ENCODE data around the gene NGFR. TPM values are rescaled to one million over a fixed set of nuclear protein-coding genes. Genes with fewer than 3 reads are reported as not detected.

NGFR gene
- total RNA-seq, 1 experiment from 2014 or later = 0.11 TPM

DNA sequence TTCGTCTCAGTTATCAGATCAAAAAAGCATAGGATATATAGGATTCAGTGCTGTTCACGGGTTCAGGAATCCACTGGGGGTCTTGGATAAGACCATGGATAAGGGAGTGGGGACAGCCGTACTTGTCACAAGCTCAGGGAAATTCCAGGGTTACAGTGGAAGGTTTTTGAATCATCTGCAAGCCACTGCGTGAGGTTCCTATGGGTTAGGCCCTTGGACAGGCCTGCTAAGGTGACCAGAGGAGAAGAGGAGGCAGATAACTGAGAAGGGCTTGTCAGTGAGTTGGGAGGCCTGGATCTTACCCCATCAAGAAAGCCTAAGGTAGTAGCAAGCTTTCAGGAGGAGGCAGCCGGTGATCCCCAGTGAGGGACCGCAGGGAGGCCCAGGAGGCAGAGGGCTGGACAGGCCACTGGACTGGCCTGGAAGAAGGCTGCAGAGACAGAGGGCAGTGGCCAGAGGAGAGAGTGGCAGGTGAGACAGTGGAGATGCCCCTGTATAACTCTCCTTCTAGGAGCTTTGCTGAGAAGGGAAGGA, 27.3 kb downstream of the NGFR start:
- H3K4me3 ChIP-seq = no peak overlapping the region
- H2AFZ ChIP-seq = no peak overlapping the region
- H3K36me3 ChIP-seq (ENCODE audit: low read depth) = no peaks in the 10 kb centered on the region
- BruUV-seq (replicated peaks) = no TSS peak
- no peaks in the 10 kb centered on the region for H3F3A ChIP-seq (ENCODE audit: insufficient read depth, low read depth)
- no peaks in the 10 kb centered on the region for H3K9me3 ChIP-seq (ENCODE audit: insufficient read depth, low read depth)
- no peak for DNase-seq
- H3K27ac ChIP-seq = no peak overlapping the region
- no peaks in the 10 kb centered on the region for H3K27me3 ChIP-seq (ENCODE audit: insufficient read depth, low read depth)
- ChIA-PET POLR2A (ENCODE audit: unreplicated experiment) (no interaction called here), CTCF (interaction anchor here (0.6 kb wide), 1 partner anchor 40 kb away, joined by 4 read pairs; no protein-coding TSS in a partner anchor)
- H4K20me1 ChIP-seq (ENCODE audit: insufficient read depth) = no peaks in the 10 kb centered on the region
- TF ChIP-seq, protein P1, sequence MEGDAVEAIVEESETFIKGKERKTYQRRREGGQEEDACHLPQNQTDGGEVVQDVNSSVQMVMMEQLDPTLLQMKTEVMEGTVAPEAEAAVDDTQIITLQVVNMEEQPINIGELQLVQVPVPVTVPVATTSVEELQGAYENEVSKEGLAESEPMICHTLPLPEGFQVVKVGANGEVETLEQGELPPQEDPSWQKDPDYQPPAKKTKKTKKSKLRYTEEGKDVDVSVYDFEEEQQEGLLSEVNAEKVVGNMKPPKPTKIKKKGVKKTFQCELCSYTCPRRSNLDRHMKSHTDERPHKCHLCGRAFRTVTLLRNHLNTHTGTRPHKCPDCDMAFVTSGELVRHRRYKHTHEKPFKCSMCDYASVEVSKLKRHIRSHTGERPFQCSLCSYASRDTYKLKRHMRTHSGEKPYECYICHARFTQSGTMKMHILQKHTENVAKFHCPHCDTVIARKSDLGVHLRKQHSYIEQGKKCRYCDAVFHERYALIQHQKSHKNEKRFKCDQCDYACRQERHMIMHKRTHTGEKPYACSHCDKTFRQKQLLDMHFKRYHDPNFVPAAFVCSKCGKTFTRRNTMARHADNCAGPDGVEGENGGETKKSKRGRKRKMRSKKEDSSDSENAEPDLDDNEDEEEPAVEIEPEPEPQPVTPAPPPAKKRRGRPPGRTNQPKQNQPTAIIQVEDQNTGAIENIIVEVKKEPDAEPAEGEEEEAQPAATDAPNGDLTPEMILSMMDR (conservative IDR thresholded peaks at IDR 0.05) = no peak
- no peak for TF ChIP-seq EZH2 (IDR thresholded peaks at IDR 0.05; ENCODE audit: low read depth)
- intact Hi-C loops (cut with micrococcal nuclease; ENCODE audit: unreplicated experiment) = no loop called here
- no peaks in the 10 kb centered on the region for H3K79me2 ChIP-seq (ENCODE audit: low read depth)
- H3K4me1 ChIP-seq (replicated peaks; ENCODE audit: insufficient read depth) = no peaks in the 10 kb centered on the region
- no peak overlapping the region for H3K4me2 ChIP-seq
- no peaks in the 10 kb centered on the region for H3K9me2 ChIP-seq (ENCODE audit: insufficient read depth)

DNA sequence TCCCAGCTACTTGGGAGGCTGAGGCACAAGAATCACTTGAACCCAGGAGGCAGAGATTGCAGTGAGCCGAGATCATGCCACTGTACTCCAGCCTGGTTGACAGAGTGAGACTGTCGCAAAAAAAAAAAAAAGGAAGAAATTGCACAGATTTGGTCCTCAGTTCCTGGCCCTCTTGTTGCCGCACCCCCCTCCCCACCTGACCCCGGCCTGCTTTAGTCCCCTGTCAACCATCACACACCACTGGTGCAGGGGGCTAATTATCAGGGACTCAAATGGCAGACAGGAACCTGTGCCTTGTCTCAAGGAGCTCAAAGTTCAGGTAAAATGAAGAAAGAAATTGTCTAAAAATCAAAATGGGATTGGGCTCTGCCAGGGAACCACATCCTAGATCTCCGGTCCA, 28.1 kb downstream of the NGFR start:
- H3K79me2 ChIP-seq (ENCODE audit: low read depth) = no peaks in the 10 kb centered on the region
- no peak for DNase-seq
- H3K27ac ChIP-seq = no peak overlapping the region
- no peaks in the 10 kb centered on the region for H4K20me1 ChIP-seq (ENCODE audit: insufficient read depth)
- H3K4me3 ChIP-seq = no peak overlapping the region
- no peaks in the 10 kb centered on the region for H3K9me3 ChIP-seq (ENCODE audit: insufficient read depth, low read depth)
- TF ChIP-seq EZH2 (IDR thresholded peaks at IDR 0.05; ENCODE audit: low read depth) = no peak
- TF ChIP-seq, protein P1 (conservative IDR thresholded peaks at IDR 0.05) = no peak
- H3F3A ChIP-seq (ENCODE audit: insufficient read depth, low read depth) = no peaks in the 10 kb centered on the region
- no peak overlapping the region for H3K4me2 ChIP-seq
- no peaks in the 10 kb centered on the region for H3K4me1 ChIP-seq (replicated peaks; ENCODE audit: insufficient read depth)
- intact Hi-C loops (cut with micrococcal nuclease; ENCODE audit: unreplicated experiment) = no loop called here
- no TSS peak for BruUV-seq (replicated peaks)
- no peak overlapping the region for H2AFZ ChIP-seq
- no peaks in the 10 kb centered on the region for H3K27me3 ChIP-seq (ENCODE audit: insufficient read depth, low read depth)
- POLR2A ChIA-PET (ENCODE audit: unreplicated experiment) = no interaction called here
- CTCF ChIA-PET = interaction anchor here (0.6 to 0.7 kb wide), 2 partner anchors 39 to 529 kb away, joined by 4 to 8 read pairs; no protein-coding TSS in a partner anchor
- no peaks in the 10 kb centered on the region for H3K9me2 ChIP-seq (ENCODE audit: insufficient read depth)
- no peaks in the 10 kb centered on the region for H3K36me3 ChIP-seq (ENCODE audit: low read depth)

DNA sequence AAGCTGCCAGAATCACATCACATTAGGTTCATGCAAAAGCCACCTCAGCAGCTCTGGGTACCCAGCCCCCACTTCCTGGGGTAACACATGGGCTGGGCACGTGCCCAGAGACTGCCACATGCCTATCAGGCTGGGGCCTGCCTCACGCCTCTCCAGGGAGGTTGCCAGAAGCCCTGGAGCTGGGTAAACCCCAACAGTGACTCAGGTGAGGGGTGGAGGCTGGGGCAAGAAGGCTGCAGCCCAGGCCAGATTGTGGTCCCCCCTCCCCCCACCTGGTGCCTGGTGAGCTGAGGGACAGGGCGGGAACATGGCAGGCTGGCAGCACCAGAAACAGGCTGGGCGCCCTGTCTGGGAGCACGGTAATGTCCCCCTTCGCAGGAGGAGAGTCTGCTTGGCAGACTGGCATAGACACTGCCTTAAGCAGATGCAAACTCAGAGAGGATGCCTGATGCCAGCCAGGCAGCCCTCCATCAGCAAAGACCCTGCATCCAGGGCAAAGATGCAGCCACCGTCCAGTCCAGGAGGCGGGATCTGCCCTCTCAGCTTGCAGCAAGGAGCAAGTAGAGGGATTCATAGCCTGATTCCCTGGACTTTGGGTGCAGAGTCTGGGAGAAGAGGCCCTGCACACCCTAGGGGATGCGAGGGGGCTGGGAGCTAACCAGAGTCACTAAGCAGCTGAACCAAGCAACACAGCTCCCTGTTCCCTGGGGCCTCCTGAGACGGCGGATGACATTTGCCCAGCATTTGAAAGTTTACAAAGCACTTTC, 28.8 kb downstream of the NGFR start:
- Histone ChIP-seq H3F3A (ENCODE audit: insufficient read depth, low read depth) (no peaks in the 10 kb centered on the region), H3K4me3 (no peak overlapping the region), H4K20me1 (ENCODE audit: insufficient read depth) (no peaks in the 10 kb centered on the region), H3K4me1 (replicated peaks; ENCODE audit: insufficient read depth) (no peaks in the 10 kb centered on the region), H3K9me2 (ENCODE audit: insufficient read depth) (no peaks in the 10 kb centered on the region), H3K79me2 (ENCODE audit: low read depth) (no peaks in the 10 kb centered on the region), H2AFZ (no peak overlapping the region), H3K27ac (no peak overlapping the region), H3K9me3 (ENCODE audit: insufficient read depth, low read depth) (no peaks in the 10 kb centered on the region), H3K4me2 (no peak overlapping the region), H3K27me3 (ENCODE audit: insufficient read depth, low read depth) (peaks cover under 1% of the 10 kb centered on the region; the same call in 1 of the 2 replicates), H3K36me3 (ENCODE audit: low read depth) (no peaks in the 10 kb centered on the region)
- TF ChIP-seq EZH2 (IDR thresholded peaks at IDR 0.05; ENCODE audit: low read depth) = no peak
- TF ChIP-seq, protein P1 (conservative IDR thresholded peaks at IDR 0.05) = no peak
- CTCF ChIA-PET = interaction anchor here (0.6 to 0.7 kb wide), 2 partner anchors 529 to 1519 kb away, joined by 3 to 8 read pairs; no protein-coding TSS in a partner anchor
- DNase-seq = peak; percentile 44 to 85
- intact Hi-C loops (cut with micrococcal nuclease; ENCODE audit: unreplicated experiment) = no loop called here
- POLR2A ChIA-PET (ENCODE audit: unreplicated experiment) = interaction anchor here (0.7 kb wide), 1 partner anchor 109 kb away, joined by 3 read pairs; the partner anchor contains the start of gene PHB1
- BruUV-seq (replicated peaks) = no TSS peak
